Activated CD8-positive, alpha-beta memory T cell treated with anti-CD3 and anti-CD28 coated beads, Interleukin-2, amount 10 ng/mL, durations not matched to agents 7 days and 5 days (primary cell): ENCODE data around the gene ATCAY. TPM values are rescaled to one million over a fixed set of nuclear protein-coding genes. Genes with fewer than 3 reads are reported as not detected.
"Not testable (repeated sequence)": the region's sequence is repeated elsewhere in the genome, so short reads cannot be mapped to it uniquely, and the experiment has no call there.

Source experiments
- ATAC-seq: fragments of 150-1000 bp; cut with Tn5 transposase; one replicate; pipeline ENCODE4 v1.10.0; 2021; ENCODE audit warnings: moderate library complexity
- CTCF ChIA-PET: fragments of 350-600 bp; sonication (Branson Sonifier 250); formaldehyde crosslinking; loops from one replicate; lab custom pipeline; 2021; ENCODE audit warnings: antibody characterized with exemption; lab: Charles Lee
- DNase-seq: peaks from one replicate; pipeline ENCODE4 v3.0.0-alpha.2; 2020
- H3K27ac Mint-ChIP-seq: one replicate; pipeline ENCODE4 v1.8.0; 2021; ENCODE audit warnings: mild to moderate bottlenecking, mixed read lengths
- H3K27me3 Mint-ChIP-seq: one replicate; pipeline ENCODE4 v1.8.0; 2021; ENCODE audit warnings: mixed read lengths
- H3K36me3 Mint-ChIP-seq: one replicate; pipeline ENCODE4 v1.8.0; 2021; ENCODE audit warnings: mild to moderate bottlenecking, mixed read lengths
- H3K4me1 Mint-ChIP-seq: one replicate; pipeline ENCODE4 v1.8.0; 2021; ENCODE audit warnings: mixed read lengths
- H3K4me3 Mint-ChIP-seq: one replicate; pipeline ENCODE4 v1.8.0; 2021; ENCODE audit warnings: mild to moderate bottlenecking, moderate library complexity, mixed read lengths
- H3K9me3 Mint-ChIP-seq: one replicate; pipeline ENCODE4 v1.8.0; 2022; ENCODE audit warnings: low read depth, mixed read lengths
- microRNA-seq: library from miRNA; unstranded; fragments of <30 nt; microRNA quantifications from one replicate; pipeline ENCODE4 v1.2.0, GENCODE V29; 2022
- total RNA-seq, 2 experiments: library from RNA; stranded (reverse); gene quantifications; one replicate each; pipeline ENCODE4 v1.2.3, GENCODE V29; 2021

The ATCAY gene
- total RNA-seq, 2 experiments from 2014 or later = not detected

- ATAC-seq, H3K9me3 Mint-ChIP-seq, H3K36me3 Mint-ChIP-seq, DNase-seq, H3K27ac Mint-ChIP-seq, H3K27me3 Mint-ChIP-seq, H3K4me3 Mint-ChIP-seq: not testable (repeated sequence)
- CTCF ChIA-PET = interaction anchor here (0.6 to 2.1 kb wide), 3 partner anchors 20 to 189 kb away, joined by 3 to 12 read pairs (median 4); no protein-coding TSS in a partner anchor
- H3K4me1 Mint-ChIP-seq = peaks cover 25% of the 10 kb centered on the region
Measured at GRCh38 chr19:3967983-3968382, 87.5 kb downstream of the ATCAY start.

DNA sequence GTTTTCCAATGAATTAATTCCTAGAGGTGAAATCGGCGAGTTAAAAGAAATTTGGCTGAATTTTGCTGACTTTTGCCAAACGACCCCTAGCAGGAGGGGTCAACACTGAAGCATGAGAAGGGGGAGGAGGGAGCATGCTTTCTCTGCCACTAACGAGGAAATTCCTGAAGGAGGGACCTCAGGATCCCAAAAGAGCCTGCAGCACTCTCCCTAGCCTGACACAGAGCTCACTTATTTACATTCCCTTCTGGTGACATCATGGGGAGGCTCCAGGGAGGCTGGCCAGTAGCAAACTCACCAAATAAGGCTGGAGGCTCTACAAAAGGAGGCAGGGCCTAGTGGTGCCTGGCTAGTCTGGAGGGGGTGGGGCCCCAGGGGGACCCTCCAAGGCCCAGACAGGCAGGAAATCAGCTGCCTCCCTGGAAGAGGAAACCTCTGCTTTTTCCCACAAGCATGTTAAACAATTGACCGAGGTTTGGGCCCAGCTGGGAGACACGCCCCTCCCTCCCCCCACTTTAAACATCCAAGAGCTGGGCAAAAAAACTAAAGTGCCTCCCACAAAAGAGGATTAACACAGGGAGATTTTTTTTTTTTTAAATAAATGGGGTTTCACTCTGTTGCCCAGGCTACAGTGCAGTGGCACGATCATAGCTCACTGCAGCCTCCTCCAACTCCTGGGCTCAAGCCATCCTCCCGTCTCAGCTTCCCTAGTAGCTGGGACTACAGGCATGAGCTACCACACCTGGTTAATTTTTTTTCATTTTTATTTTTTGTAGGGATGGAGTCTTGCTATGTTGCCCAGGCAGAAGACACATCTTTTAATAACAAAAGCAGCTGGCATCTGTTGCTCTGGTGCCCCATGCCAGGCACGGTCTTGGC lies 88.3 kb downstream of the ATCAY start:
- no peaks in the 10 kb centered on the region for H3K9me3 Mint-ChIP-seq
- H3K4me1 Mint-ChIP-seq = peaks cover 25% of the 10 kb centered on the region
- H3K27me3 Mint-ChIP-seq = no peaks in the 10 kb centered on the region
- no peak overlapping the region for H3K27ac Mint-ChIP-seq
- DNase-seq (no peak), ATAC-seq (no peak)
- H3K36me3 Mint-ChIP-seq = peaks cover 5% of the 10 kb centered on the region
- CTCF ChIA-PET = interaction anchor here (0.6 to 2.1 kb wide), 4 partner anchors 17 to 188 kb away, joined by 3 to 12 read pairs (median 5); partner anchors contain the start of gene EEF2
- H3K4me3 Mint-ChIP-seq = no peak overlapping the region

- Mint-ChIP-seq H3K36me3 (peaks cover 2% of the 10 kb centered on the region), H3K27me3 (no peaks in the 10 kb centered on the region), H3K27ac (peak overlapping the region; percentile 85), H3K4me3 (peak overlapping the region; percentile 86), H3K4me1 (peaks cover 25% of the 10 kb centered on the region), H3K9me3 (no peaks in the 10 kb centered on the region)
- CTCF ChIA-PET = interaction anchor here (1.2 to 2.1 kb wide), 2 partner anchors 16 to 18 kb away, joined by 6 to 12 read pairs; partner anchors contain the start of gene EEF2
- no peak for ATAC-seq
- DNase-seq = no peak
Measured at GRCh38 chr19:3969435-3970312, 89.2 kb downstream of the ATCAY start.

- Mint-ChIP-seq H3K27ac (peak overlapping the region; percentile 85), H3K36me3 (no peaks in the 10 kb centered on the region), H3K4me1 (peaks cover 25% of the 10 kb centered on the region), H3K9me3 (no peaks in the 10 kb centered on the region), H3K4me3 (peak overlapping the region; percentile 86), H3K27me3 (no peaks in the 10 kb centered on the region)
- CTCF ChIA-PET = interaction anchor here (0.6 to 2.2 kb wide), 8 partner anchors 14 to 862 kb away, joined by 3 to 17 read pairs (median 4); partner anchors contain the start of genes EEF2 and MRPL54
- DNase-seq (no peak), ATAC-seq (no peak)
Measured at GRCh38 chr19:3970313-3970807, 89.9 kb downstream of the ATCAY start.

DNA sequence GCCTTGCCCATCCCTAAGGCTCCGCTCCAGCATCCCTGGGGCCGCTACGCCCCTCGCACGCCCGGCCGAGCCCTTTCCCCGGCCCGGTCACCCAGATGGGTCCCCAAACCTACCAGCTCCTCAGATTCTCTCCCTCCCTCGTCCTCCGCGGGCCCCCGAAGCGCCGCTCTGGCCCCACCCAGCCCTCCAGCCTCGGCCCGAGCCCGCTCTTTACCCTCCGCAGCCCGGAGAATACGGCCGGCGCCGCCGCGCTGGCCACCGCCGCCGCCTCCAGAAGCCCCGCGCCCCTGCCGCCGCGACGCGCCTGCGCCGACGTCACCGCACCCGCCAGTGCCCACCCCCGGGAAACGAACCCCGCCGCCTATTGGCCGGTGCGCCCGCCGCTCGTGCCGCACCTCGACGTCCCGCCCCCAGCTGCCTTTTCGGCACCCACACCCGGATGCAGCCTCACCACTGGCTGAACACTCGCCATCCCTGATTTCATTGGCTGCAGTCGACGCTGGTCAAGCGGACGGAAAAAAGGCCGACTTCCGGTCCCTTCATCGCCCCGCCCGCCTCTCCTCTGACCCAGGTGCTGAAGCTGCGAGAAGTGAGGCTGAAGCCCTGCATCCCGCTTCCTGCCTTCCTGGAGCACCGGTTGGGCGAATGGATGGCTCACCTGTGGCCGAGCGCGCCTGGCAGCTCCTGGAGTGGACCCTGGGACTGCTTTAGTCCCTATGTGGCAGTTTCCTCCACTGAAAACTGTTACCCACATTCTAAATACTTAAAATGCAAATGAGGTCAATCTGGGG lies 90.5 kb downstream of the ATCAY start, which contains the start of gene DAPK3:
TSS of gene DAPK3 (minus strand) at position 292 of the 791 bp plus-strand sequence. CDS start 1,364 bp downstream, outside the sequence.
- ATAC-seq (peak; percentile 93), DNase-seq (peak; percentile 96)
- H3K36me3 Mint-ChIP-seq = peaks cover 5% of the 10 kb centered on the region
- peaks cover 25% of the 10 kb centered on the region for H3K4me1 Mint-ChIP-seq
- peak within 1 kb of the TSS; percentile 86 for H3K4me3 Mint-ChIP-seq
- peak within 1 kb of the TSS; percentile 85 for H3K27ac Mint-ChIP-seq
- no peaks in the 10 kb centered on the region for H3K9me3 Mint-ChIP-seq
- no peaks in the 10 kb centered on the region for H3K27me3 Mint-ChIP-seq
- CTCF ChIA-PET = interaction anchor here (0.6 to 2.2 kb wide), 10 partner anchors 8 to 861 kb away, joined by 3 to 17 read pairs (median 4); partner anchors contain the start of genes EEF2 and MRPL54

GRCh38 chr19:3975144-3975543 lies 94.7 kb downstream of the ATCAY start:
- no peak for ATAC-seq
- peaks cover 19% of the 10 kb centered on the region for H3K4me1 Mint-ChIP-seq
- no peaks in the 10 kb centered on the region for H3K9me3 Mint-ChIP-seq
- H3K4me3 Mint-ChIP-seq = no peak overlapping the region
- no peaks in the 10 kb centered on the region for H3K27me3 Mint-ChIP-seq
- no peak for DNase-seq
- CTCF ChIA-PET = interaction anchor here (0.8 to 0.9 kb wide), 2 partner anchors 10 to 13 kb away, joined by 3 to 4 read pairs; partner anchors contain the start of gene EEF2
- H3K36me3 Mint-ChIP-seq = peaks cover 35% of the 10 kb centered on the region
- H3K27ac Mint-ChIP-seq = no peak overlapping the region

GRCh38 chr19:3975637-3976087 lies 95.2 kb downstream of the ATCAY start:
- no peaks in the 10 kb centered on the region for H3K9me3 Mint-ChIP-seq
- no peak overlapping the region for H3K27ac Mint-ChIP-seq
- DNase-seq = no peak
- no peak for ATAC-seq
- no peak overlapping the region for H3K4me3 Mint-ChIP-seq
- H3K4me1 Mint-ChIP-seq = peaks cover 17% of the 10 kb centered on the region
- H3K27me3 Mint-ChIP-seq = no peaks in the 10 kb centered on the region
- CTCF ChIA-PET = interaction anchor here (0.8 to 0.9 kb wide), 2 partner anchors 10 to 12 kb away, joined by 3 to 4 read pairs; partner anchors contain the start of gene EEF2
- peaks cover 37% of the 10 kb centered on the region for H3K36me3 Mint-ChIP-seq

- Mint-ChIP-seq H3K4me1 (peaks cover 21% of the 10 kb centered on the region), H3K27ac (no peak overlapping the region), H3K9me3 (no peaks in the 10 kb centered on the region), H3K4me3 (no peak overlapping the region), H3K36me3 (peaks cover 47% of the 10 kb centered on the region), H3K27me3 (no peaks in the 10 kb centered on the region)
- CTCF ChIA-PET = interaction anchor here (1.3 kb wide), 1 partner anchor 11 kb away, joined by 8 read pairs; no protein-coding TSS in a partner anchor
- DNase-seq (peak; percentile 41), ATAC-seq (no peak)
Measured at GRCh38 chr19:3976495-3977241, 96.2 kb downstream of the ATCAY start.

Small RNA genes lying within 50 kb of the gene (microRNA-seq; reads per million reads assigned to microRNA genes)
- not detected for gene MIR637

Other genes with a start within 250 kb of the ATCAY start
- 10 to 100 TPM; 23.9 to 37.7 TPM for gene PIP5K1C, start 180.2 kb upstream of the ATCAY start, total RNA-seq
- gene TJP3, start 172.3 kb upstream of the ATCAY start, total RNA-seq = 1 to 10 TPM; 1.0 to 1.3 TPM
- gene APBA3, start 119.0 kb upstream of the ATCAY start, total RNA-seq = 10 to 100 TPM; 50.3 to 65.5 TPM
- 10 to 100 TPM; 74.0 to 89.8 TPM for gene MRPL54, start 118.0 kb upstream of the ATCAY start, total RNA-seq
- not detected for gene RAX2, start 108.5 kb upstream of the ATCAY start, total RNA-seq
- 10 to 100 TPM; 26.8 to 30.8 TPM for gene MATK, start 94.3 kb upstream of the ATCAY start, total RNA-seq
- under 1 TPM; 0.26 TPM for gene ZFR2, start 11.6 kb upstream of the ATCAY start, total RNA-seq
- gene NMRK2, start 52.4 kb downstream of the ATCAY start, total RNA-seq = not detected
- 10 to 100 TPM; 49.3 to 53.0 TPM for gene DAPK3, start 90.4 kb downstream of the ATCAY start, total RNA-seq
- gene EEF2, start 104.8 kb downstream of the ATCAY start, total RNA-seq = 1,000 to 10,000 TPM; 1,382 to 1,952 TPM
- 10 to 100 TPM; 34.0 to 39.4 TPM for gene PIAS4, start 127.1 kb downstream of the ATCAY start, total RNA-seq
- gene ZBTB7A, start 186.2 kb downstream of the ATCAY start, total RNA-seq = 10 to 100 TPM; 67.4 to 72.6 TPM
- 100 to 1,000 TPM; 201 to 238 TPM for gene MAP2K2, start 243.4 kb downstream of the ATCAY start, total RNA-seq